GM21737 (cell line): Measurements from ENCODE around the gene IFNL3.

Experiments
- ATAC-seq: cut with Tn5 transposase; IDR thresholded peaks from one replicate; pipeline ENCODE4 v1.9.1; 2021; ENCODE audit warnings: mild to moderate bottlenecking, moderate library complexity; ENCODE audit not compliant: unreplicated experiment

Gene IFNL3

GRCh38 chr19:39194832-39195542 is 49.8 kb downstream of the IFNL3 start:
- no peak for ATAC-seq

DNA sequence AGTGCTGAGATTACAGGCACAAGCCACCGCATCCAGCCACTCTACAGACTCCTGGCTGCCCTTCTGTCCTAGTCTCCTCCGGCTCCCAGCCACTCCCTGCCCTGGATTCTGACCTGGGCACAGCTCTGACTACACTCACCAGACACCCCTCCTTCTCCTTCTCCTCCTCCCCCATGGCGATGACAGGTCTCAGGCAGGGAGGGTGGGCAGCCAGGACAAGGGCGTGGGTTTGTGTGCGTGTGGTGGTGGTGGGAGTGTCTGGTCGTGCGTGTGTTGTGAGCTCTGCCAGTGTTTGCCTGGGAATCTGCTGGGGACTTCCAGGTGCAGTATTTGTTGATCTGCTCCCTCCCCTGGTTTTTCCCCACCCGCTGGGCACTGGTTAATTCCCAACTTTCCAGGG is 51.0 kb downstream of the IFNL3 start:
- no peak for ATAC-seq
